GM23338 (cell line): ENCODE results near the gene COL20A1.
"Not testable (repeated sequence)": the region's sequence is repeated elsewhere in the genome, so short reads cannot be mapped to it uniquely, and the experiment has no call there.

Experiments used
- CREB1 ChIP-seq: fragments of 250-450 bp; sonication (Bioruptor Pico); IDR thresholded peaks from 2 replicates; pipeline ENCODE4 v1.5.0; 2020; ENCODE audit warnings: low read depth, mild to moderate bottlenecking, moderate library complexity
- CTCF ChIP-seq, 2 experiments: fragments of 200-600 bp in 1 of 2; sonication (generic) in 1 of 2; conservative IDR thresholded peaks; 2 replicates each; pipeline versions ENCODE4 v1.5.1 to v1.6.1; 2016 to 2017; ENCODE audit warnings: antibody characterized with exemption in 2 of 2, low read depth in 2 of 2, mild to moderate bottlenecking in 2 of 2, moderate library complexity in 1 of 2
- EZH2 ChIP-seq: fragments of 200-600 bp; sonication (generic); IDR thresholded peaks from one replicate; pipeline ENCODE4 v1.8.0; 2017; ENCODE audit warnings: antibody characterized with exemption, mild to moderate bottlenecking, low read depth; ENCODE audit not compliant: unreplicated experiment
- EZH2phosphoT487 ChIP-seq: fragments of 200-600 bp; sonication (generic); IDR thresholded peaks from one replicate; pipeline ENCODE4 v1.8.1; 2018; ENCODE audit warnings: antibody characterized with exemption; ENCODE audit not compliant: unreplicated experiment
- JUNB ChIP-seq: IDR thresholded peaks from one replicate; pipeline ENCODE4 v1.6.1; 2016; ENCODE audit warnings: antibody characterized with exemption; ENCODE audit not compliant: unreplicated experiment
- NANOG ChIP-seq: IDR thresholded peaks from 2 replicates; pipeline ENCODE4 v1.6.1; 2016; ENCODE audit warnings: antibody characterized with exemption, borderline replicate concordance
- POLR2AphosphoS5 ChIP-seq: IDR thresholded peaks from 2 replicates; pipeline ENCODE4 v1.6.1; 2016; ENCODE audit warnings: antibody characterized with exemption, low read depth
- REST ChIP-seq: IDR thresholded peaks from one replicate; pipeline ENCODE4 v1.6.1; 2018; ENCODE audit warnings: antibody characterized with exemption; ENCODE audit not compliant: unreplicated experiment
- ZNF114 ChIP-seq: fragments of 250-450 bp; sonication (Bioruptor Pico); IDR thresholded peaks from 2 replicates; pipeline ENCODE4 v1.5.0; 2020; ENCODE audit warnings: mild to moderate bottlenecking, moderate library complexity
- ZNF331 ChIP-seq: fragments of 250-450 bp; sonication (Bioruptor Pico); IDR thresholded peaks from 2 replicates; pipeline ENCODE4 v1.5.0; 2020; ENCODE audit warnings: low read depth, mild to moderate bottlenecking, moderate library complexity
- TF ChIP-seq, protein P1 (sequence below): IDR thresholded peaks from 2 replicates; pipeline ENCODE4 v1.6.1; 2016; ENCODE audit warnings: antibody characterized with exemption

GRCh38 chr20:63305933-63306672 lies 13.1 kb downstream of the COL20A1 start:
- not testable (repeated sequence) for TF ChIP-seq CTCF (conservative IDR thresholded peaks at IDR 0.05; ENCODE audit: low read depth in 2 of 2); EZH2; POLR2AphosphoS5; REST; ZNF331; EZH2phosphoT487; JUNB; CREB1 (CRISPR knock-in tag); NANOG; ZNF114
- TF ChIP-seq, protein P1, sequence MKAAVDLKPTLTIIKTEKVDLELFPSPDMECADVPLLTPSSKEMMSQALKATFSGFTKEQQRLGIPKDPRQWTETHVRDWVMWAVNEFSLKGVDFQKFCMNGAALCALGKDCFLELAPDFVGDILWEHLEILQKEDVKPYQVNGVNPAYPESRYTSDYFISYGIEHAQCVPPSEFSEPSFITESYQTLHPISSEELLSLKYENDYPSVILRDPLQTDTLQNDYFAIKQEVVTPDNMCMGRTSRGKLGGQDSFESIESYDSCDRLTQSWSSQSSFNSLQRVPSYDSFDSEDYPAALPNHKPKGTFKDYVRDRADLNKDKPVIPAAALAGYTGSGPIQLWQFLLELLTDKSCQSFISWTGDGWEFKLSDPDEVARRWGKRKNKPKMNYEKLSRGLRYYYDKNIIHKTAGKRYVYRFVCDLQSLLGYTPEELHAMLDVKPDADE: not testable (repeated sequence)
